Tibial nerve (tissue), 4 donors: Measurements from ENCODE around the gene BRME1. TPM values are rescaled to one million over a fixed set of nuclear protein-coding genes. Genes with fewer than 3 reads are reported as not detected.

Source experiments
- DNase-seq, 2 donors: peaks; one replicate each; pipeline ENCODE4 v3.0.0-alpha.2; 2019; ENCODE audit warnings: low spot score in 2 of 2
- H3K27ac ChIP-seq, 4 donors: fragments of 200-600 bp; sonication (generic) in 3 of 4; one replicate each; pipeline ENCODE4 v1.5.1; 2017 to 2019; ENCODE audit warnings: mild to moderate bottlenecking in 1 of 4
- H3K27me3 ChIP-seq, 2 donors: fragments of 200-600 bp; sonication (generic) in 1 of 2; one replicate each; pipeline versions ENCODE4 v1.5.1 to v1.6.0; 2017 to 2019
- H3K36me3 ChIP-seq, 3 donors: fragments of 200-600 bp; sonication (generic); one replicate each; pipeline ENCODE4 v1.5.1; 2018 to 2019
- H3K4me1 ChIP-seq, 4 donors: fragments of 200-600 bp; sonication (generic) in 3 of 4; one replicate each; pipeline ENCODE4 v1.5.1; 2017 to 2019
- H3K4me3 ChIP-seq, 4 donors: fragments of 200-600 bp; sonication (generic) in 3 of 4; one replicate each; pipeline ENCODE4 v1.5.1; 2017 to 2019; ENCODE audit warnings: mild to moderate bottlenecking in 1 of 4, moderate library complexity in 1 of 4
- H3K9me3 ChIP-seq, 4 donors: fragments of 200-600 bp; sonication (generic) in 3 of 4; one replicate each; pipeline ENCODE4 v1.5.1; 2017 to 2019
- EP300 ChIP-seq, 2 donors: sonication (generic); formaldehyde crosslinking; IDR thresholded peaks; one replicate each; pipeline ENCODE4 v1.6.1; 2017; ENCODE audit warnings: antibody characterized with exemption in 2 of 2, mild to moderate bottlenecking in 1 of 2
- POLR2A ChIP-seq, 2 donors: fragments of 450-650 bp; IDR thresholded peaks; one replicate each; pipeline ENCODE4 v1.6.1; 2017; ENCODE audit warnings: antibody characterized with exemption in 2 of 2, mild to moderate bottlenecking in 2 of 2, moderate library complexity in 2 of 2
- WGBS, 2 donors: methylation state at CpG; one replicate each; pipeline ENCODE4 v1.1.5; 2018; 5-methylcytosine and 5-hydroxymethylcytosine counted together
- total RNA-seq, 4 donors: library from RNA; depleted of rRNA; stranded (reverse); fragments of >200 nt; gene quantifications; one replicate each; pipeline ENCODE4 v1.1.0, GENCODE V29; 2016
- TF ChIP-seq, protein P1 (sequence below), 5 experiments: fragments of 200-600 bp in 3 of 5; fragments of 450-650 bp in 2 of 5; sonication (generic) in 3 of 5; IDR thresholded peaks; one replicate each; pipeline ENCODE4 v1.5.1; 2016 to 2019; ENCODE audit warnings: antibody characterized with exemption in 5 of 5, mild to moderate bottlenecking in 3 of 5, moderate library complexity in 2 of 5

Gene BRME1
- total RNA-seq, 4 donors from 2014 or later = 1.5 to 3.3 (median 3.0) TPM; not detected in 1

DNA sequence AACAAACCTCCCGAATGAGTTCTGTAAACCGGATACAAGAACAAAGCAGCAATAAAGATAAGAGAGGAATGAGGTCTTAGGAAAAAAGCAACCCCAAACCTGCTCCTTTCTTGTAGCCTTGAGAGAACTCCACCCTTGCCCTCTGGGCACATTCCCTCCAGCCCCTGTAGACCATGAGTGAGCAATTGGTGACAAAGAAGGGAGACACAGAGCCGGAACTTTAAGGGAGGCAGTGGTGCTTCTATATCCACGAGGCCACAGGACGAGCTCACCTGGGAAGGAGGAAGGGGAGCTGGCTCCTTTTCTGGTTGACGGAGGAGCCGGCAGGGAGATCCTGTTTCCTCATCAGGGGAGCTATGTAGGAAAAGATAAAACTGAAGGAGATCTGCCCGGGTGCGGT, 13.0 kb downstream of the BRME1 start:
- 79% methylated on average over 9 of the region's 9 CpGs for WGBS, 2 donors
- H3K4me3 ChIP-seq = no peak overlapping the region
- no peaks in the 10 kb centered on the region for H3K27me3 ChIP-seq
- no peaks in the 10 kb centered on the region for H3K9me3 ChIP-seq
- TF ChIP-seq EP300 (IDR thresholded peaks at IDR 0.05) = no peak
- no peak for TF ChIP-seq POLR2A (IDR thresholded peaks at IDR 0.05)
- TF ChIP-seq, protein P1, sequence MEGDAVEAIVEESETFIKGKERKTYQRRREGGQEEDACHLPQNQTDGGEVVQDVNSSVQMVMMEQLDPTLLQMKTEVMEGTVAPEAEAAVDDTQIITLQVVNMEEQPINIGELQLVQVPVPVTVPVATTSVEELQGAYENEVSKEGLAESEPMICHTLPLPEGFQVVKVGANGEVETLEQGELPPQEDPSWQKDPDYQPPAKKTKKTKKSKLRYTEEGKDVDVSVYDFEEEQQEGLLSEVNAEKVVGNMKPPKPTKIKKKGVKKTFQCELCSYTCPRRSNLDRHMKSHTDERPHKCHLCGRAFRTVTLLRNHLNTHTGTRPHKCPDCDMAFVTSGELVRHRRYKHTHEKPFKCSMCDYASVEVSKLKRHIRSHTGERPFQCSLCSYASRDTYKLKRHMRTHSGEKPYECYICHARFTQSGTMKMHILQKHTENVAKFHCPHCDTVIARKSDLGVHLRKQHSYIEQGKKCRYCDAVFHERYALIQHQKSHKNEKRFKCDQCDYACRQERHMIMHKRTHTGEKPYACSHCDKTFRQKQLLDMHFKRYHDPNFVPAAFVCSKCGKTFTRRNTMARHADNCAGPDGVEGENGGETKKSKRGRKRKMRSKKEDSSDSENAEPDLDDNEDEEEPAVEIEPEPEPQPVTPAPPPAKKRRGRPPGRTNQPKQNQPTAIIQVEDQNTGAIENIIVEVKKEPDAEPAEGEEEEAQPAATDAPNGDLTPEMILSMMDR (IDR thresholded peaks at IDR 0.05) = no peak
- no peaks in the 10 kb centered on the region for H3K4me1 ChIP-seq
- H3K36me3 ChIP-seq = peaks cover 0 to 26% (median 0%) of the 10 kb centered on the region in 3 donors
- no peak for DNase-seq
- H3K27ac ChIP-seq = no peak overlapping the region

- no peaks in the 10 kb centered on the region for H3K4me1 ChIP-seq
- no peak for DNase-seq
- no peaks in the 10 kb centered on the region for H3K27me3 ChIP-seq
- no peaks in the 10 kb centered on the region for H3K9me3 ChIP-seq
- no peak overlapping the region for H3K4me3 ChIP-seq
- peaks cover 0 to 26% (median 0%) of the 10 kb centered on the region in 3 donors for H3K36me3 ChIP-seq
- WGBS, 2 donors = 86 to 94% methylated on average over 7 to 13 of the region's 13 CpGs
- no peak overlapping the region for H3K27ac ChIP-seq
- TF ChIP-seq, protein P1 (IDR thresholded peaks at IDR 0.05) = no peak
- no peak for TF ChIP-seq EP300 (IDR thresholded peaks at IDR 0.05)
- no peak for TF ChIP-seq POLR2A (IDR thresholded peaks at IDR 0.05)
Observed at GRCh38 chr19:13890136-13890535, 15.8 kb downstream of the BRME1 start.

DNA sequence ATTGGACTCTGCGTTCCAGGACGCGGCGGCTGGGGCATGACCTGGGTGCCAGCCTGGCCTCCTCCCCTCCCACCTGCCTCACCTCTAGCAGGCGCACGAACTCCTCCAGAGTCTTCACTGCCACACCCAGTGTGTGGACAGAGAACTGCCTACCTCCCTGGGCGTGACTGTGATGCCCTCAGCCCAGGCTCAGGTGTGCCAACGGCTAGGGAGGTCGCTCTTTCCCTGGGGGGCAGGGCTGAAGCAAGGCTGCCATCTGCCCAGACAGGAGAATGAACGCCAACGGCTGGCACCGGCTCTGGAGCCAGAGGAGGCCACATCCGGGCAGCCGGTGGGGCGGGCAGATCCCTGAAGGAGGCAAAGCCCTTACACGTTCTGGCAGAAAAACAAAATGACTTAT, 17.6 kb downstream of the BRME1 start:
- Histone ChIP-seq H3K4me3 (no peak overlapping the region), H3K4me1 (no peaks in the 10 kb centered on the region), H3K9me3 (no peaks in the 10 kb centered on the region), H3K27me3 (no peaks in the 10 kb centered on the region), H3K27ac (no peak overlapping the region), H3K36me3 (peaks cover 0 to 23% (median 0%) of the 10 kb centered on the region in 3 donors)
- TF ChIP-seq POLR2A (IDR thresholded peaks at IDR 0.05) (no peak), EP300 (IDR thresholded peaks at IDR 0.05) (no peak)
- TF ChIP-seq, protein P1 (IDR thresholded peaks at IDR 0.05) = no peak
- WGBS, 2 donors = 85 to 90% methylated on average over 16 of the region's 16 CpGs
- DNase-seq = no peak

- no peak for DNase-seq
- H3K27ac ChIP-seq = no peak overlapping the region
- no peaks in the 10 kb centered on the region for H3K9me3 ChIP-seq
- peaks cover 0 to 21% (median 0%) of the 10 kb centered on the region in 3 donors for H3K36me3 ChIP-seq
- H3K27me3 ChIP-seq = no peaks in the 10 kb centered on the region
- peaks cover 0 to 7% (median 3%) of the 10 kb centered on the region in 4 donors for H3K4me1 ChIP-seq
- H3K4me3 ChIP-seq = no peak overlapping the region
- 74 to 82% methylated on average over 5 of the region's 5 CpGs for WGBS, 2 donors
- TF ChIP-seq, protein P1 (IDR thresholded peaks at IDR 0.05) = no peak
- no peak for TF ChIP-seq EP300 (IDR thresholded peaks at IDR 0.05)
Observed at GRCh38 chr19:13887517-13887916, 18.4 kb downstream of the BRME1 start.

DNA sequence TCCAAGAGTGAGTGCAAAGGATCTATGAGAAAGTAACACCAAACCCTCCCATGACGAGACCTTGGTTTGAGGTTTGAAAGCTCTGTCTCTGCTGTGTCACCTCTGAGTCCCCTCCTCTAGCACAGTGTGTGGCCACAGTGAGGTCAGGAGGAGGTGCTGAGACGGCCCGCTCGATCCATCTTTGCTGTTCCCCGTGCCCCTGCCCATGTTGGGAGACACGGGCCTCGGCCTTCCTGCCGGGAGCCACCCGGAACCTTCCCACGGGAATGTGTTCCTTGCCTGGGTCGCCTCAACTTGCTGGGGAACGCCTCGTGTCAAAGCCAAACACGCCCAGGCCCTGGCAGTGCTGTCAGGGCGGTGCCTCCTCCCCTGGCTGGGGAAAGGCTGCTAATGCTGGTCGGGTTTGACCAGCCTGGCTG, 18.9 kb downstream of the BRME1 start:
- Histone ChIP-seq H3K9me3 (no peaks in the 10 kb centered on the region), H3K27me3 (no peaks in the 10 kb centered on the region), H3K4me3 (no peak overlapping the region), H3K4me1 (peaks cover 0 to 12% (median 8%) of the 10 kb centered on the region in 4 donors), H3K36me3 (peaks cover 0 to 21% (median 0%) of the 10 kb centered on the region in 3 donors), H3K27ac (no peak overlapping the region)
- TF ChIP-seq, protein P1 (IDR thresholded peaks at IDR 0.05) = no peak
- TF ChIP-seq POLR2A (IDR thresholded peaks at IDR 0.05) = no peak
- TF ChIP-seq EP300 (IDR thresholded peaks at IDR 0.05) = no peak
- no peak for DNase-seq
- WGBS, 2 donors = 75 to 78% methylated on average over 9 to 16 of the region's 16 CpGs
